A549 treated with DMSO at 1 μM for 4 hours (cell line): ENCODE results near the gene SH2B3. TPM values are rescaled to one million over a fixed set of nuclear protein-coding genes. Genes with fewer than 3 reads are reported as not detected.

ENCODE experiments used
- total RNA-seq: library from RNA; stranded (reverse); fragments of 200-300 nt; extraction: Qiagen RNA extraction; gene quantifications from 5 replicates; pipeline ENCODE4 v1.2.3, GENCODE V29; 2022; ENCODE audit warnings: low read depth

SH2B3 gene
- total RNA-seq, result 6.5 to 9.9 TPM (median 7.8 TPM) in 5 replicates

GRCh38 chr12:111405859-111406473, at the start of gene SH2B3:
TSS of gene SH2B3 (plus strand) at chr12:111405923. CDS start at chr12:111418146, 12,223 bp downstream.

GRCh38 chr12:111368788-111369495, 36.8 kb upstream of the SH2B3 start, which contains the start of gene PHETA1:
TSS of gene PHETA1 (minus strand) at chr12:111369095. CDS start at chr12:111363427, 5,668 bp downstream.

Other genes with a start within 250 kb of the SH2B3 start
- gene PHETA1, start 36.8 kb upstream of the SH2B3 start, total RNA-seq, result 6.9 to 9.5 TPM (median 7.4 TPM) in 5 replicates
- gene ATXN2, start 193.4 kb downstream of the SH2B3 start, total RNA-seq, result 41.9 to 48.3 TPM (median 43.2 TPM) in 5 replicates